Endodermal cell (in vitro differentiated cells): ENCODE measurements around the gene DCAKD. TPM values are rescaled to one million over a fixed set of nuclear protein-coding genes. Genes with fewer than 3 reads are reported as not detected.

Experiments
- DNase-seq: peaks from one replicate; pipeline ENCODE4 v3.0.0-alpha.2; 2017
- H3K27ac ChIP-seq: 2 replicates; pipeline ENCODE4 v1.5.1; 2013; ENCODE audit warnings: mild to moderate bottlenecking, low read depth, low read length, moderate library complexity
- H3K27me3 ChIP-seq: 2 replicates; pipeline ENCODE4 v1.6.1; 2013; ENCODE audit warnings: mild to moderate bottlenecking, low read length, moderate library complexity; ENCODE audit not compliant: insufficient read depth, control insufficient read depth, poor library complexity, severe bottlenecking
- H3K36me3 ChIP-seq: 2 replicates; pipeline ENCODE4 v1.7.0; 2013; ENCODE audit warnings: mild to moderate bottlenecking, low read length, moderate library complexity; ENCODE audit not compliant: control insufficient read depth, insufficient read depth
- H3K4me1 ChIP-seq: one replicate; pipeline ENCODE4 v1.7.0; 2013; ENCODE audit warnings: low read length; ENCODE audit not compliant: control insufficient read depth, insufficient read depth
- H3K4me3 ChIP-seq: 2 replicates; pipeline ENCODE4 v1.5.1; 2013; ENCODE audit warnings: mild to moderate bottlenecking, low read length, moderate library complexity
- H3K9ac ChIP-seq: 2 replicates; pipeline ENCODE4 v1.6.1; 2013; ENCODE audit warnings: mild to moderate bottlenecking, low read length, moderate library complexity; ENCODE audit not compliant: poor library complexity, severe bottlenecking; ENCODE audit errors: extremely low read depth
- H3K9me3 ChIP-seq: 2 replicates; pipeline ENCODE4 v1.6.1; 2013; ENCODE audit warnings: mild to moderate bottlenecking, low read length, moderate library complexity; ENCODE audit not compliant: control insufficient read depth
- H3K27ac Mint-ChIP-seq: 2 replicates; pipeline ENCODE4 v1.8.0; 2020; ENCODE audit warnings: mixed read lengths
- H3K27me3 Mint-ChIP-seq: 2 replicates; pipeline ENCODE4 v1.8.0; 2021; ENCODE audit warnings: mild to moderate bottlenecking, mixed read lengths; ENCODE audit not compliant: insufficient read depth
- H3K36me3 Mint-ChIP-seq: 2 replicates; pipeline ENCODE4 v1.8.0; 2020; ENCODE audit warnings: low read depth, mixed read lengths
- H3K4me1 Mint-ChIP-seq: 2 replicates; pipeline ENCODE4 v1.8.0; 2020; ENCODE audit warnings: mixed read lengths
- H3K4me3 Mint-ChIP-seq: 2 replicates; pipeline ENCODE4 v1.8.0; 2020; ENCODE audit warnings: mild to moderate bottlenecking, moderate library complexity, mixed read lengths
- H3K9me3 Mint-ChIP-seq: 2 replicates; pipeline ENCODE4 v1.8.0; 2020; ENCODE audit warnings: mild to moderate bottlenecking, mixed read lengths
- CTCF ChIP-seq: fragments of 200-600 bp; sonication (generic); conservative IDR thresholded peaks from 2 replicates; pipeline ENCODE4 v1.5.0; 2021; ENCODE audit warnings: antibody characterized with exemption, mild to moderate bottlenecking
- WGBS, 2 experiments: methylation state at CpG; one replicate each; pipeline versions ENCODE4 v1.1.5 to v1.1.7; 2013; ENCODE audit warnings: missing lambda C conversion rate in 2 of 2, mixed read lengths in 1 of 2; ENCODE audit not compliant: insufficient coverage in 1 of 2, insufficient read length in 1 of 2; 5-methylcytosine and 5-hydroxymethylcytosine counted together
- total RNA-seq, 2 donors: library from RNA; stranded (reverse); fragmentation: NEBNext Ultra II Directional in 1 of 2; extraction: Animal tissue kit (Norgen Biotek cat#: 25700) in 1 of 2; gene quantifications; 2 replicates in 1 of 2; 3 replicates in 1 of 2; pipeline ENCODE4 v1.2.1, GENCODE V29; 2021

DCAKD gene
- total RNA-seq, 2 donors from 2014 or later, result 54.5 to 69.4 TPM

GRCh38 chr17:45063198-45063597 lies 11.8 kb upstream of the DCAKD start:
- Histone ChIP-seq H3K27ac (no peak overlapping the region), H3K4me1 (peaks cover 3% of the 10 kb centered on the region), H3K9ac (no peak overlapping the region), H3K9me3 (no peaks in the 10 kb centered on the region), H3K36me3 (peaks cover 11% of the 10 kb centered on the region), H3K4me3 (no peak overlapping the region), H3K27me3 (no peaks in the 10 kb centered on the region)
- no peaks in the 10 kb centered on the region for H3K27me3 Mint-ChIP-seq
- peaks cover 19% of the 10 kb centered on the region for H3K36me3 Mint-ChIP-seq
- no peak overlapping the region for H3K4me3 Mint-ChIP-seq
- peaks cover 22% of the 10 kb centered on the region for H3K4me1 Mint-ChIP-seq
- DNase-seq, result no peak
- peak overlapping the region; percentile 89 for H3K27ac Mint-ChIP-seq
- no peak for TF ChIP-seq CTCF
- WGBS, 2 experiments, result 100% methylated on average over 1 of the region's 1 CpG; no CpG with 5 or more reads in 1 of the 2 experiments
- H3K9me3 Mint-ChIP-seq, result no peaks in the 10 kb centered on the region

GRCh38 chr17:45061606-45062205 lies 10.3 kb upstream of the DCAKD start:
- H3K27ac ChIP-seq, result no peak overlapping the region
- H3K4me3 ChIP-seq, result peak overlapping the region; percentile 92
- Mint-ChIP-seq H3K4me3 (peak overlapping the region; percentile 91), H3K27me3 (no peaks in the 10 kb centered on the region), H3K27ac (peak overlapping the region; percentile 100), H3K4me1 (peaks cover 15% of the 10 kb centered on the region), H3K36me3 (peaks cover 7% of the 10 kb centered on the region), H3K9me3 (no peaks in the 10 kb centered on the region)
- no peak for DNase-seq
- H3K36me3 ChIP-seq, result no peaks in the 10 kb centered on the region
- peak overlapping the region; percentile 88 for H3K9ac ChIP-seq
- H3K27me3 ChIP-seq, result no peaks in the 10 kb centered on the region
- H3K4me1 ChIP-seq, result peaks cover 3% of the 10 kb centered on the region
- H3K9me3 ChIP-seq, result no peaks in the 10 kb centered on the region
- 17 to 37% methylated on average over 5 to 12 of the region's 15 CpGs for WGBS, 2 experiments
- TF ChIP-seq CTCF, result no peak

- peak within 1 kb of the TSS; percentile 88 for H3K9ac ChIP-seq
- TF ChIP-seq CTCF, result no peak
- no peaks in the 10 kb centered on the region for H3K27me3 ChIP-seq
- peak within 1 kb of the TSS; percentile 91 for H3K4me3 Mint-ChIP-seq
- H3K36me3 Mint-ChIP-seq, result peaks cover 7% of the 10 kb centered on the region
- peak within 1 kb of the TSS; percentile 69 for H3K27ac ChIP-seq
- no peaks in the 10 kb centered on the region for H3K9me3 Mint-ChIP-seq
- WGBS, 2 experiments, result 0 to 1% methylated on average over 29 to 50 of the region's 50 CpGs
- peak; percentile 100 for DNase-seq
- peak within 1 kb of the TSS; percentile 92 for H3K4me3 ChIP-seq
- no peaks in the 10 kb centered on the region for H3K36me3 ChIP-seq
- peak within 1 kb of the TSS; percentile 100 for H3K27ac Mint-ChIP-seq
- H3K9me3 ChIP-seq, result no peaks in the 10 kb centered on the region
- H3K4me1 Mint-ChIP-seq, result peaks cover 15% of the 10 kb centered on the region
- H3K27me3 Mint-ChIP-seq, result no peaks in the 10 kb centered on the region
- H3K4me1 ChIP-seq, result peaks cover 3% of the 10 kb centered on the region
Measured at GRCh38 chr17:45060797-45061605, 9.6 kb upstream of the DCAKD start, which contains the start of gene NMT1. NMT1 (plus strand) TSS chr17:45061317; CDS start chr17:45061330, 13 bp downstream.
